HG03175 (cell line): ENCODE data around the gene RHOD.

ENCODE experiments used
- ATAC-seq: cut with Tn5 transposase; IDR thresholded peaks from one replicate; pipeline ENCODE4 v1.9.1; 2021; ENCODE audit warnings: mild to moderate bottlenecking, moderate library complexity; ENCODE audit not compliant: unreplicated experiment

Gene RHOD

DNA sequence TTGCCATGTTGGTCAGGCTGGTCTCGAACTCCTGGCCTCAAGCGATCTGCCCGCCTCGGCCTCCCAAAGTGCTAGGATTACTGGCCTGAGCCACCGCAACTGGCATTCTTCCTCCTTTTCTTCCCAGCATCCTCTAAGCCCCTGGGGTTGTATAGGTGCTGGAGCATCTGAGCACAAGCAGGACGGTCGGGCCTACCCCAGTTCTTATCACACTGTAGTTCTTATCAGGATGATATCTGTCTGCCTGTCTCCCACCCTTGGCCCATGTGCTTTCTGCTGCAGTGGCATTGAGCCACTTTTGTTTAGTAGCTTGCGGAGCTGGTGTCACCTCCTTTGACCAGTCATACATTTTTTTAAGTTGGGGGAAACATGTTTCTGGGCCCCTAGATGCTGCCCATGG lies 1.9 kb downstream of the RHOD start:
- no peak for ATAC-seq

GRCh38 chr11:67059671-67060070 lies 3.0 kb downstream of the RHOD start:
- ATAC-seq, result no peak

GRCh38 chr11:67060111-67060522 lies 3.5 kb downstream of the RHOD start:
- ATAC-seq, result no peak

GRCh38 chr11:67062526-67063373 lies 6.1 kb downstream of the RHOD start:
- ATAC-seq, result no peak

DNA sequence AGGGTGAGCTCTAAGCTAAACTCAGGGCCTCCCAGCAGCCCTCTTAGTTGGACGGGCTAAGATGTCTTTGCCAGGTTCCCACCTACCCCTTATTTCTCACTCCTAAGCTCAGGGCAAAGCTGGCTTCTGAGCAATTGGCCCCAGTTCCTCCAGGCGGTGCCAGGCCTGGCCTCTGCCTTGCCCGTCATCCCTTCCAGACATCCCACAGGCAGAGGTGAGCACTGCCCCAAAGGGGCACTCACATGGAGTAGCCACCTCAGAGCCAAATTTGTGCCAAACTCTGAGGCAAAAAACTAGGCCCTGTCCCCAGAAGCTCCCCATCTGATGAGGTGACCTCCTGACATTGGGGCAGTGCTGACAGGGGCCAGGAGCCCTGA lies 9.7 kb downstream of the RHOD start:
- no peak for ATAC-seq

DNA sequence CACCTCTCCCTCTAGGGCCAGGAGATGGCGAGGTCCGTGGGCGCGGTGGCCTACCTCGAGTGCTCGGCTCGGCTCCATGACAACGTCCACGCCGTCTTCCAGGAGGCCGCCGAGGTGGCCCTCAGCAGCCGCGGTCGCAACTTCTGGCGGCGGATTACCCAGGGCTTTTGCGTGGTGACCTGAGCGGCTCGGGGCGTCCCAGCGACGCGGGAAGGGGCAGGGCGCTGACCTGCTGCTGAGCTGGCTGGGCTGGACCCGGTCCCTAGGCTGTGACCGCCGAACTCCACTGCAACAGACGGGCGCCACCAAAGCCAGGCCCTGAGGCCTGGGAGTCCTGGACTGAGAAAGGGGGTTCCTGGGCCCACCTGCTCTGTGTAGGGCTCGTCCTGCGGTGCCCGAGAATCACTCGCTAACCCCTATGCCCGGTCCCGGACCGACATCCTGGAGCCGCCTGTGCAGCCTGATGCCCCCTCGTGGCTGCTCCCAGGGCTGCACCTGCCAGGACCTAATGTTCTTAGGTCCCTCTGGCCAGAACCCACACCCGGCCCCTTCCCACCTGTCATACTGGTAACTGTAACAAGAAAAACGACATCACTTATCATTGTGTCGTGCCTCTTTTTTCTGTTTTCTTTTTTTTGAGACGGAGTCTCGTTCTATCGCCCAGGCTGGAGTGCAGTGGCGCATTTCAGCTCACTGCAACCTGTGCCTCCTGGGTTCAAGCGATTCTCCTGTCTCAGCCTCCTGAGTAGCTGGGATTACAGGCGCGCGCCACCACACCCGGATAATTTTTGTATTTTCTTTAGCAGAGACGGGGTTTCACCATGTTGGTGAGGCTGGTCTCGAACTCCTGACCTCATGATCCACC lies 15.0 kb downstream of the RHOD start:
- no peak for ATAC-seq

- no peak for ATAC-seq
These were observed 15.6 kb downstream of the RHOD start for GRCh38 chr11:67072295-67072694.

- ATAC-seq, result no peak
These were observed 17.3 kb downstream of the RHOD start for GRCh38 chr11:67073908-67074307.

- ATAC-seq, result no peak
These were observed 19.6 kb downstream of the RHOD start for GRCh38 chr11:67076202-67076601.

GRCh38 chr11:67079065-67079705 lies 22.5 kb downstream of the RHOD start:
- no peak for ATAC-seq

GRCh38 chr11:67082071-67082791 lies 25.6 kb downstream of the RHOD start:
- ATAC-seq, result no peak

DNA sequence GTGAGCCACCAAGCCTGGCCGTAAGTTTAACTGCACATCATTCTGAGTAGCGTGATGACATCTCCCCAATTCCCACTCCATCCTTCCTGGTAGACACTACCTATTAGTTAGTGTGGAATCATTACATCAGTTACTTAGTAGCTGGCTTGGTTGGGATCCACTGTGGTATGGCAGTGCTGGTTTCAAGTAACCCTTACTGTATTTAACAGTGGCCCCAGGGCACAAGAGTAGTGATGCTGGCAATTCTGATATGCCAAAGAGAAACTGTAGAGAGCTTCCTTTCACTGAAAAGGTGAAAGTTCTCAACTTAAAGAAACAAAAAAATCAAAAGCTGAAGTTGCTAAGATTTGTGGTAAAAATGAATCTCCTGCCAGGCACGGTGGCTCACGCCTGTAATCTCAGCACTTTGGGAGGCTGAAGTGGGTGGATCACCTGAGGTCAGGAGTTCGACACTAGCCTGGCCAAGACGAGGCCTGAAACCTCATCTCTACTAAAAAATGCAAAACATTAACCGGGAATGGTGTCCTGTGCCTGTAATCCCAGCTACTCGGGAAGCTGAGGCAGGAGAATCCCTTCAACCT lies 27.2 kb downstream of the RHOD start:
- ATAC-seq, result no peak

DNA sequence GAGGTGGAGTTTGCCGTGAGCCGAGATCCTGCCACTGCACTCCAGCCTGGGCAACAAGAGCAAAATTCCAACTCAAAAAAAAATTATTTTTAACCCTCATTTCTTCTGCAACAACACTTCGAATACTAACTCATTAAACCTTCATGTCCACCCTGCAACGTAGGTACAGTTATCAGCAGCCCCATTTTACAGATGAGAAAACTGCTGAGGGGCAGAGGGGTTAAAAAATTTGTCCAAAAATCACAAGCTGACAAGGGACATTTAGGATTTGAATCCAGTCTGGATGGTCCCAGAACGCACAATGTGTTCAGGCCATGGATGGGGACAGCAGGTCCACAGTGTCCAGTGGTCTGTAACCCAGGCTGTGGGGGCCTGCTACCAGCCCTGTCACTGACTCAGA lies 29.0 kb downstream of the RHOD start:
- ATAC-seq, result no peak

DNA sequence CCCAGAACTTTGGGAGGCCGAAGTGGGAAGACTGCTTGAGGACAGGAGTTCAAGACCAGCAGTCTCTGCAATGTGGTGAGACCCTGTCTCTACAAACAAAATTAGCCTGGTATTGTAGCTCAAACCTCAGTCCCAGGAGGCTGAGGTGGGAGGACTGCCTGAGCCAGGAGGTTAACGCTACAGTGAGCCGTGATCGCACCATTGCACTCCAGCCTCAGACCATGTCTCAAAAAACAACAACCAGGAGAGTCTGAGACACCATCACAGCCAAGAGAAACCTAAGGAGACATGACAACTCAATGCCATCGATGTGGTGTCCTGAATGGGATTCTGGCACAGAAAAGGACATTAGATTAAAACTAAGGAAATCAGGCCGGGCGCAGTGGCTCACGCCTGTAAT lies 34.1 kb downstream of the RHOD start:
- ATAC-seq, result no peak

GRCh38 chr11:67095214-67095507 lies 38.5 kb downstream of the RHOD start:
- no peak for ATAC-seq

DNA sequence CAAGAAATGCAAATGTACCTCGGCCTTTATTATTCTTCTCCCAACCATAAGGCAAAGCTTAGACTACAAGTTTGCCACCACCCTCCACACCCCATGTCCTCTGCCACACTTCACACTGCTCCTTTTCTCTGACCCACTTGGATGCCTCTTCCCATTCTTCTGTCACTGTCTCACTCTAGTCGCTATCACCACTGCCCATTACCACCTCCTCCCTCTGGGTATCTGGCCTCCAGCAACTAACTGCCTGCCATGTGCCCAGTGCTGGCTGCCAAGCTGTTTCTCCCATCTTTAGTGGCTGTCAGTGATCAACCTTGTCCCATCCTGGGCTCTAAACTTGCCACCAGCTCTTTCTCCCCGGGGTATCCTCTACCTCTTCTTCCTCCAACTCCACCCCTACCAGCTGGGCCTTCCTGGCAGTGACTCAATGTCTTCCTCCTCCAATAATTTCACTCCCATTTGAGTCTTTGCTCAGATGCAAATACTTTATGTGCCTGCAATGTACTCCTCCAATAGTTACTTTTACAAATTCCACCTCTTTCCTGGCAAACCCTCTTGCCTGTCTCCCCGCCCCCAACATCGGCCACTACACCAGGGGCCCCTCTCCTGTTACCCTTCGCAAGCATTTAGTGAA lies 42.3 kb downstream of the RHOD start:
- no peak for ATAC-seq

- no peak for ATAC-seq
These were observed 43.2 kb downstream of the RHOD start for GRCh38 chr11:67099831-67100324.

DNA sequence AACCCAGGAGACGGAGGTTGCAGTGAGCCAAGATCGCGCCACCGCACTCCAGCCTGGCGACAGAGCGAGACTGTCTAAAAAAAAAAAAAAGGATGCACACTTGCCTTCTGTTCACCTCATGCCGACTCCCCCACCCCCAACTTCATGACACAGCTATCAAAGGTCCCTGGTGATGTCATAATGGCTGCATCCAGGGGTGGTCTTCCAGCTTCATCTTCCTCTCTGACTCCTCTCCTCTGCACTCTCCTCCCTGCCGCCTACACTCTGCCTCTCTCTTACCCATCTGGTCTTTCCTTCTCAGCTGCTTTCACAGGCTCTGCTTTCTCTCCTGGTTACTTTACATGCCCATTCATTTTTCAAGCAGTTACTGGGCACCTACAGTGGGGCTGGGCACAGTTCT lies 46.0 kb downstream of the RHOD start:
- ATAC-seq, result no peak

DNA sequence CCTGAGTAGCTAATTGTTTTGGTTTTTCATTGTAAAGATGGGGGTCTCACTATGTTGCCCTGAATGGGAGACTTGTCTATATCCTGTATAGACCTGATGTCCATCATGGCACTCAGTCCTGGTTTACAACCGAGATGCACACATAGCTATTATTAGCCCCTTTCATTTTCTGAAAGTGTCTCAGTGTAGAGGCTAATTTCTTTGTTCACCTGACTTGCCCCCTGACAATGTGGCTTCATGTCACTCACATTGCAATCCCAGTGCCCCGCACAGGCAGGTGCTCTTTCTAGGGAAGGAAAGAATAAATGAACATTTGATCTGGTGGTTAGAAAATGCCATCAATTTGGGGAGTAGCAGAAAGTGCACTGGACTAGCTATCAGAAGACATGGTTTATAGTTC lies 49.3 kb downstream of the RHOD start:
- no peak for ATAC-seq

DNA sequence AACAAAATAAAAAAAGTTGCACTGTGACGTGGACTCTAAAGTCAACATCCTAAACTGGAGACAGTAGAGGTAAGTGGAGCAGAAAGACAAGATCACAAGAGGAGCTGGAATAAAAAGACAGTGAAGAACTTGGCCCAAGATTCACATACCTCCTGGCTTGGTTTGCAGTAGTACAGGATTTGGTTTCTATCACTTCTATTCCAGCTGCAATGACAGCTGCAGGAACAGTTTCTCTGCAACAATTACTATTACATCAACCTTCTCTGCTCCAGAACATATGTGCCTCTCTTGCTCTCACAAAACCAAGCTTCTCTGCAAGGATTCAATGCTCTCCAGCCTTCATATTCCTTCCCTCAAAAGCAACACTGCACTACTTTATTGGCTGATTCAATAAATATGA lies 54.6 kb downstream of the RHOD start:
- no peak for ATAC-seq
